GM18517 (cell line): Measurements from ENCODE around the gene THRSP.
A peak's percentile ranks its signal among the peaks of the same experiment; 100 is the strongest.
"Not testable (repeated sequence)": the region's sequence is repeated elsewhere in the genome, so short reads cannot be mapped to it uniquely, and the experiment has no call there.

Experiments
- ATAC-seq: cut with Tn5 transposase; IDR thresholded peaks from one replicate; pipeline ENCODE4 v1.9.1; 2021; ENCODE audit warnings: mild to moderate bottlenecking, moderate library complexity; ENCODE audit not compliant: unreplicated experiment

THRSP gene

DNA sequence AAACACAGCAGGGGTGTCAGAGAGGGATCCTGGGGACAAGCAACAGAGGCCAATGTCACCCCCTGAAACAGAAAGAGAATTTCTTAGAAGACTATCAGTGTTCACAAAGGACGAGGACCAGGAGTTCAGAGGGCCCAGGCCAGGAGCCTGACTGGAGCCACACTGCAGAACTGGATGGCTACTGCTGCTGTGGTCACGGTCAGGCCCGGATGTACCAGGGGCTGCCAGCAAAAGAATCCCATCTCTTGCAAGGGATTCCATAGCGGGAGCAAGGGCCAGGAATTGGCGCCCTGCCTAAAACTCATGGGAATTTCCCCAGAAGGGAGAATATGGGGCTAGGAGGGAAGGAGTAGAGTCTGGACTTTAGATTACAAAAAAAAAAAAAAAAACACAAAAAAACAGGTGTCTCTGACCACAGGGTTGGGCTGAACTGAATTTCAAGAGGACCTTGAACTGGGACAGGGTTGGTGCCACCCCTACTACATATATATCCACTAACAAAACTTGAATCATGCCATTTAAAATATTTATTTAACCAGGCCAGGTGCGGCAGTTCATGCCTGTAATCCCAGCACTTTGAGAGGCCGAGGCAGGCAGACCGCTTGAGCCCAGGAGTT is 24.9 kb upstream of the THRSP start:
- no peak for ATAC-seq

- peak; percentile 31 for ATAC-seq
Observed at GRCh38 chr11:78039391-78039918, 24.2 kb upstream of the THRSP start.

GRCh38 chr11:78039919-78040671 is 23.6 kb upstream of the THRSP start:
- ATAC-seq: peak; percentile 48

- no peak for ATAC-seq
Observed at GRCh38 chr11:78040691-78041379, 22.8 kb upstream of the THRSP start.

- not testable (repeated sequence) for ATAC-seq
Observed at GRCh38 chr11:78041380-78041719, 22.3 kb upstream of the THRSP start.

- ATAC-seq: no peak
Observed at GRCh38 chr11:78041843-78042440, 21.7 kb upstream of the THRSP start.

DNA sequence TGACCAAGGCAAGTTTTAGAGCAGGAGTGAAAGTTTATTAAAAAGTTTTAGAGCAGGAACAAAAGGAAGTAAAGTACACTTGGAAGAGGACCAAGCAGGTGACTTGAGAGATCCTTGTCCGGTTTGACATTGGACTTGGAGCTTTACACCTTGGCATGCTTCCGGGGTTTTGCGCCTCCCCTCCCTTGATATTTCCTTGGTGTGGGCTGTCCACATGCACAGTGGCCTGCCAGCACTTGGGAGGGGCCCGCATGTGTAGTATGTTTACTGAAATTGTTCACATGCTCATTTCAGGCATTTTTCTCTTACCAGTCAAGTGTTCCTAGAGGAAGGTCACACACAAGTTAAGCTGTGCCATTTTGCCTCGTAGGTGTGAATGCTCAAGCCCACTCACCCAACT is 19.0 kb upstream of the THRSP start:
- ATAC-seq: no peak

- ATAC-seq: no peak
Observed at GRCh38 chr11:78045851-78046485, 17.7 kb upstream of the THRSP start.

GRCh38 chr11:78046486-78046854 is 17.2 kb upstream of the THRSP start:
- no peak for ATAC-seq

DNA sequence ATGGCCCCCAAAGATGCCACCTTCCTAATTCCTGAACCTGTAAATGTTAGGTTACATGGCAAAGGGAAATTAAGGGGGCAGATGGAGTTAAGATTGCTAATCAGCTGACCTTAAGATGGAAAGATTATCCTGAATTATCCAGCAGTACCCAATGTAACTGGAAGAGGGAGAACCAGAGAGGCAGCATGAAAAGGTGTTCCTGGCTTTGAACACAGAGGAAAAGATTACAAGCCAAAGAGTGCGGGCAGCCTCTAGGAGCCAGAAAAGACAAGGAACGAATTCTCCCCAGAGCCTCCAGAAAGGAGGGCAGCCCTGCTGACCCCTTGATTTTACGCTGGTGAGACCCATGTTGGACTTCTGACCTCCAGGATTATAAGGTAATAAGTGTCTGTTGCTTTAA is 15.1 kb upstream of the THRSP start:
- no peak for ATAC-seq

DNA sequence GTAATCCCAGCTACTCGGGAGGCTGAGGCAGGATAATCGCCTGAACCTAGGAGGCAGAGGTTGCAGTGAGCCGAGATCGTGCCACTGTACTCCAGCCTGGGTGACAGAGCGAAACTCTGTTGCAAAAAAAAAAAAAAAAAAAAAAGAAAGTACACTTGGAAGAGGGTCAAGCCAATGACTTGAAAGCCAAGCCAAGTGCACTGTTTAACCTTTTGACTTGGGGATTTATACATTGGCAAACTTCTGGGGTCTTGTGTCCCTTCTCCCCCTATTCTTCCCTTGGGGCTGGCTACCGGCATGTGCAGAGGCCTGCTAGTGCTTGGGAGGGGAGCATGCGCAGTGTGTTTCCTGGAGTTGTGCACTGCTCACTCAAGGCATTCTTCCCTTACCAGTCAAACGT is 14.3 kb upstream of the THRSP start:
- no peak for ATAC-seq

- ATAC-seq: no peak
Observed at GRCh38 chr11:78050964-78051831, 12.5 kb upstream of the THRSP start.

DNA sequence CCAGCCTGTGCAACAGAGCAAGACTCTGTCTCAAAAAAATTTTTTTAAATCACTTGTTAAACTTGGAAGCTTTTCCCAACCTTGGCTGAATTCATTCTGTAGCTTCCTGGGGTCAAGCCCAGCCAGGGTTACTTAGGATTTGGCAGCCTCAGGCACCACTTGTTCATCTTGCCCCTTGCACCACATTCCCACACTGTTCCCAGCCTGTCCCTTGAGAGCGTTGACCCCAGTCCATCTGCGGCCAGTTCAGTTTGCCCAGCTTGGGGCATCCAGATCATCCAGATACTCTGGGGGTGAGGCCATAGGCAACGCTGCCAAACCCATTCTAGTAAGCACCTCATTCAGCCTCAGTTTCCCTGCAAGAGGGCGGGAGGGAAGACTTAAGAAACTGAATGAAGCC is 8.7 kb upstream of the THRSP start:
- no peak for ATAC-seq

DNA sequence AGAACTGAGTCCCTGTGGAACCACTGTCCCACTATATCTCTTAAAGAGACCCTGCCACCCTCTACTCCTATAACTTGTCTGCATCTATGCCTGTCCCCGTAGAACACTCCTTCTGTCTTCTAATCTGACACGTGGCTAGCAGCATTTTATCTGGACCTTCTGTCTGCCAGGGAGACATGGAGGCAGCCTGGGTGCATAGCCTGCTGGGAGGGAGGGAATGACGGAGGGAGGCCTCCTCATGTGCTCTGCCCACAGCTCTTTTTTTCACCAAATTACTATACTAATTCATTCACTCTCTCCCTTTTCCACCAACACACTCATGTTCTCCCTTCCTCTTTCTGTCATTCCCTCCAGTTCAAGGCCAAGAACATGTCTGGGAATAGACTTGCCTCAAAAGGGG is 7.6 kb upstream of the THRSP start:
- ATAC-seq: no peak

- ATAC-seq: no peak
Observed at GRCh38 chr11:78057462-78058055, 6.1 kb upstream of the THRSP start.

DNA sequence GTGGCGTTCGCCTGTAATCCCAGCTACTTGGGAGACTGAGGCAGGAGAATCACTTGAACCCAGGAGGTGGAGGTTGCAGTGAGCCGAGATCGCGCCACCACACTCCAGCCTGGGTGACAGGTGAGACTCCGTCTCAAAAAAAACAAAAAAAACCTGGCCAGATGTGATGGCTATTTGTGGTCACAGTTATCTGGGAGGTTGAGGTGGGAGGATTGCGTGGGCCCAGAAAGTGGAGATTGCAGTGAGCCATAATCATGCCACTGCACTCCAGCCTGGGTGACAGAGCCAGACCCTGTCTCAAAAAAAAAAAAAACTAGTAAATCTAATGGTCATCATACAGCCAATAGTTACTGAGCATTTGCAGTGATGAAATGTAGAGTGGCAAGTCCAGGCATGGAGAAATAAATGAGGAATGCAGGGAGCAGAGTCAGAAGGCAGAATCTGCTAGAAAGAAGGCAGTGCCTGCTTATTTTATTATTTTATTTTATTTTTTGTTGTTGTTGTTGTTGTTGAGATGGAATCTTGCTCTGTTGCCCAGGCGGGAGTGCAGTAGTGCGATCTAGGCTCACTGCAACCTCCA is 3.8 kb upstream of the THRSP start:
- not testable (repeated sequence) for ATAC-seq

DNA sequence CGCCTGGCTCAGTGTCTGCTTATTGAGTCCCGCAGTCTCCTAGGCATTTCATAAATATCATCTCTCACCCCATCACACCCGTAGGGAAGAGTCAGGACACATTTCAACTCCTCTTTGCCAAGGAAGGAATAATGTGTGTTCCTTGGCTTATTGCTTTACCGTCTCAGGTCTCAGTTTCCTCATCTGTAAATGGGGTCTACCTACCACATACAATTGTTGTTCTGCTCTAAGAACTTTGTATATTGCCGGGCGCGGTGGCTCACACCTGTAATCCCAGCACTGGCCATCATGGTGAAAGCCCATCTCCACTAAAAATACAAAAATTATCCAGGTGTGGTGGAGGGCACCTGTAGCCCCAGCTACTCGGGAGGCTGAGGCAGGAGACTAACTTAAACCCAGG is 3.1 kb upstream of the THRSP start:
- no peak for ATAC-seq

GRCh38 chr11:78061088-78061920 is 2.4 kb upstream of the THRSP start:
- ATAC-seq: no peak

- ATAC-seq: no peak
Observed at GRCh38 chr11:78061921-78062311, 1.7 kb upstream of the THRSP start.
